Smooth muscle cell (in vitro differentiated cells): ENCODE data around the gene SMCO1. TPM values are rescaled to one million over a fixed set of nuclear protein-coding genes. Genes with fewer than 3 reads are reported as not detected.

Source experiments
- DNase-seq: peaks from one replicate; lab custom pipeline; 2025; ENCODE audit not compliant: unreplicated experiment; lab: John Stamatoyannopoulos, UW
- H2AFZ ChIP-seq: fragments of 200-600 bp; sonication (generic); 2 replicates; pipeline ENCODE4 v1.6.0; 2016; ENCODE audit warnings: antibody characterized with exemption, low read depth, mild to moderate bottlenecking
- H3F3A ChIP-seq: fragments of 200-600 bp; sonication (generic); 2 replicates; pipeline ENCODE4 v1.6.0; 2017; ENCODE audit warnings: antibody characterized with exemption, low read depth
- H3K27ac ChIP-seq: fragments of 200-600 bp; sonication (generic); 2 replicates; pipeline ENCODE4 v1.5.1; 2016; ENCODE audit warnings: low read depth, mild to moderate bottlenecking
- H3K27me3 ChIP-seq: fragments of 200-600 bp; sonication (generic); 2 replicates; pipeline ENCODE4 v1.6.1; 2016; ENCODE audit warnings: low read depth, mild to moderate bottlenecking
- H3K36me3 ChIP-seq: fragments of 200-600 bp; sonication (generic); 2 replicates; pipeline ENCODE4 v1.5.1; 2016; ENCODE audit warnings: low read depth
- H3K4me1 ChIP-seq: fragments of 200-600 bp; sonication (generic); 2 replicates; pipeline ENCODE4 v1.5.1; 2016; ENCODE audit warnings: low read depth
- H3K4me2 ChIP-seq: fragments of 200-600 bp; sonication (generic); 2 replicates; pipeline ENCODE4 v1.6.0; 2016; ENCODE audit warnings: mild to moderate bottlenecking
- H3K4me3 ChIP-seq: fragments of 200-600 bp; sonication (generic); 2 replicates; pipeline ENCODE4 v1.5.1; 2016; ENCODE audit warnings: mild to moderate bottlenecking
- H3K79me2 ChIP-seq: fragments of 200-600 bp; sonication (generic); 2 replicates; pipeline ENCODE4 v1.6.0; 2016; ENCODE audit warnings: low read depth, mild to moderate bottlenecking
- H3K9ac ChIP-seq: fragments of 200-600 bp; sonication (generic); 2 replicates; pipeline ENCODE4 v1.6.0; 2016; ENCODE audit warnings: low read depth
- H3K9me3 ChIP-seq: fragments of 200-600 bp; sonication (generic); replicated peaks from 2 replicates; pipeline ENCODE4 v1.5.1; 2016; ENCODE audit warnings: low read depth
- H4K20me1 ChIP-seq: fragments of 200-600 bp; sonication (generic); 2 replicates; pipeline ENCODE4 v1.6.0; 2016; ENCODE audit warnings: low read depth
- WGBS: methylation state at CpG from one replicate; pipeline ENCODE4 v1.1.7; 2016; ENCODE audit warnings: low lambda C conversion rate; 5-methylcytosine and 5-hydroxymethylcytosine counted together
- polyA plus RNA-seq: library from polyadenylated mRNA; unstranded; fragments of >200 nt; fragmentation: Nextera tagmentation; extraction: Ambion mirVana; gene quantifications from 2 replicates; pipeline ENCODE4 v1.2.1, GENCODE V29; 2016
- total RNA-seq: library from RNA; depleted of rRNA; stranded (reverse); fragments of >200 nt; gene quantifications from 2 replicates; pipeline ENCODE4 v1.2.3, GENCODE V29; 2014
- TF ChIP-seq, protein P1 (sequence below): fragments of 200-600 bp; sonication (generic); IDR thresholded peaks from 2 replicates; pipeline ENCODE4 v1.5.1; 2017; ENCODE audit warnings: borderline replicate concordance, mild to moderate bottlenecking, antibody characterized with exemption; ENCODE audit not compliant: insufficient read depth, poor library complexity, severe bottlenecking

The SMCO1 gene
- total and polyA plus RNA-seq, 2 experiments from 2014 or later, result not detected

- no peak for DNase-seq
- H3K36me3 ChIP-seq, result no peaks in the 10 kb centered on the region
- 88% methylated on average over 5 of the region's 5 CpGs for WGBS
These were observed 42.1 kb upstream of the SMCO1 start for GRCh38 chr3:196557236-196557635.

GRCh38 chr3:196555295-196555694 lies 40.1 kb upstream of the SMCO1 start:
- no peak overlapping the region for H3K27ac ChIP-seq

More at GRCh38 chr3:196557236-196557635, 42.1 kb upstream of the SMCO1 start:
- Histone ChIP-seq H3K4me3 (no peak overlapping the region), H3K27ac (no peak overlapping the region), H3K4me2 (no peak overlapping the region), H3K9ac (no peak overlapping the region), H3K27me3 (no peaks in the 10 kb centered on the region), H3K9me3 (no peaks in the 10 kb centered on the region), H3F3A (no peaks in the 10 kb centered on the region), H2AFZ (no peak overlapping the region), H4K20me1 (no peaks in the 10 kb centered on the region), H3K79me2 (no peaks in the 10 kb centered on the region), H3K4me1 (no peaks in the 10 kb centered on the region)
- TF ChIP-seq, protein P1, sequence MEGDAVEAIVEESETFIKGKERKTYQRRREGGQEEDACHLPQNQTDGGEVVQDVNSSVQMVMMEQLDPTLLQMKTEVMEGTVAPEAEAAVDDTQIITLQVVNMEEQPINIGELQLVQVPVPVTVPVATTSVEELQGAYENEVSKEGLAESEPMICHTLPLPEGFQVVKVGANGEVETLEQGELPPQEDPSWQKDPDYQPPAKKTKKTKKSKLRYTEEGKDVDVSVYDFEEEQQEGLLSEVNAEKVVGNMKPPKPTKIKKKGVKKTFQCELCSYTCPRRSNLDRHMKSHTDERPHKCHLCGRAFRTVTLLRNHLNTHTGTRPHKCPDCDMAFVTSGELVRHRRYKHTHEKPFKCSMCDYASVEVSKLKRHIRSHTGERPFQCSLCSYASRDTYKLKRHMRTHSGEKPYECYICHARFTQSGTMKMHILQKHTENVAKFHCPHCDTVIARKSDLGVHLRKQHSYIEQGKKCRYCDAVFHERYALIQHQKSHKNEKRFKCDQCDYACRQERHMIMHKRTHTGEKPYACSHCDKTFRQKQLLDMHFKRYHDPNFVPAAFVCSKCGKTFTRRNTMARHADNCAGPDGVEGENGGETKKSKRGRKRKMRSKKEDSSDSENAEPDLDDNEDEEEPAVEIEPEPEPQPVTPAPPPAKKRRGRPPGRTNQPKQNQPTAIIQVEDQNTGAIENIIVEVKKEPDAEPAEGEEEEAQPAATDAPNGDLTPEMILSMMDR, result no peak

GRCh38 chr3:196554205-196554604 lies 39.1 kb upstream of the SMCO1 start:
- TF ChIP-seq, protein P1, result no peak
- no peak overlapping the region for H3K9ac ChIP-seq
- no peak overlapping the region for H3K27ac ChIP-seq
- no peaks in the 10 kb centered on the region for H4K20me1 ChIP-seq
- H3K4me3 ChIP-seq, result no peak overlapping the region
- no peak overlapping the region for H3K4me2 ChIP-seq
- H3K79me2 ChIP-seq, result no peaks in the 10 kb centered on the region
- 94% methylated on average over 3 of the region's 3 CpGs for WGBS
- H3K4me1 ChIP-seq, result no peaks in the 10 kb centered on the region
- no peaks in the 10 kb centered on the region for H3K36me3 ChIP-seq
- H2AFZ ChIP-seq, result no peak overlapping the region
- no peaks in the 10 kb centered on the region for H3K9me3 ChIP-seq
- no peaks in the 10 kb centered on the region for H3K27me3 ChIP-seq
- DNase-seq, result no peak
- H3F3A ChIP-seq, result no peaks in the 10 kb centered on the region

More at GRCh38 chr3:196555295-196555694, 40.1 kb upstream of the SMCO1 start:
- Histone ChIP-seq H3K4me1 (no peaks in the 10 kb centered on the region), H2AFZ (no peak overlapping the region), H3K9me3 (no peaks in the 10 kb centered on the region), H4K20me1 (no peaks in the 10 kb centered on the region), H3F3A (no peaks in the 10 kb centered on the region), H3K27me3 (no peaks in the 10 kb centered on the region), H3K4me2 (no peak overlapping the region), H3K4me3 (no peak overlapping the region), H3K36me3 (no peaks in the 10 kb centered on the region), H3K9ac (no peak overlapping the region), H3K79me2 (no peaks in the 10 kb centered on the region)
- TF ChIP-seq, protein P1, result no peak
- no peak for DNase-seq
- WGBS, result 93% methylated on average over 3 of the region's 3 CpGs

GRCh38 chr3:196553551-196553950 lies 38.4 kb upstream of the SMCO1 start:
- no peaks in the 10 kb centered on the region for H3F3A ChIP-seq
- H3K9me3 ChIP-seq, result no peaks in the 10 kb centered on the region
- no peak overlapping the region for H3K9ac ChIP-seq
- 94% methylated on average over 9 of the region's 9 CpGs for WGBS
- H3K27me3 ChIP-seq, result no peaks in the 10 kb centered on the region
- no peak for DNase-seq
- H4K20me1 ChIP-seq, result no peaks in the 10 kb centered on the region
- H3K4me1 ChIP-seq, result no peaks in the 10 kb centered on the region
- no peak overlapping the region for H3K4me3 ChIP-seq
- H3K79me2 ChIP-seq, result no peaks in the 10 kb centered on the region
- no peaks in the 10 kb centered on the region for H3K36me3 ChIP-seq
- H3K27ac ChIP-seq, result no peak overlapping the region
- no peak overlapping the region for H3K4me2 ChIP-seq
- no peak overlapping the region for H2AFZ ChIP-seq
- TF ChIP-seq, protein P1, result no peak
